HCT116 (cell line): ENCODE data around the gene IAH1. TPM values are rescaled to one million over a fixed set of nuclear protein-coding genes. Genes with fewer than 3 reads are reported as not detected.
A peak's percentile ranks its signal among the peaks of the same experiment; 100 is the strongest.

ENCODE experiments used
- ATAC-seq: fragments of 200-7000 bp; cut with Tn5 transposase; 2 replicates; pipeline ENCODE4 v1.9.1; 2020; ENCODE audit warnings: mild to moderate bottlenecking, moderate library complexity
- BruUV-seq: library from RNA; stranded (reverse); fragments of 400-500 nt; replicated peaks from 2 replicates; lab custom pipeline; 2021; lab: Mats Ljungman, UMichigan
- CTCF ChIA-PET: fragments of 300-600 bp; sonication (Branson Sonifier 250); formaldehyde crosslinking; loops from one replicate; lab custom pipeline; 2021; ENCODE audit warnings: antibody characterized with exemption; lab: Charles Lee
- POLR2A ChIA-PET: fragments of 300-600, 350-600 bp; sonication (Branson Sonifier 250); formaldehyde crosslinking; loops from one replicate; lab custom pipeline; 2021; ENCODE audit warnings: antibody characterized with exemption; lab: Charles Lee
- RAD21 ChIA-PET, 2 experiments: fragments of 300-600 bp; sonication (Branson Sonifier 250); formaldehyde crosslinking; loops; one replicate each; lab custom pipeline; 2023; ENCODE audit warnings: low total read pairs in 2 of 2; ENCODE audit not compliant: uncharacterized antibody in 2 of 2, unreplicated experiment in 2 of 2, low non-redundant PET in 1 of 2; lab: Charles Lee
- DNase-seq: peaks from one replicate; pipeline ENCODE4 v3.0.0-alpha.2; 2010; ENCODE audit warnings: low read depth, low spot score
- H2AFZ ChIP-seq: fragments of 200-600 bp; shearing (Covaris generic), sonication (generic); 2 replicates; pipeline ENCODE4 v1.6.1; 2017; ENCODE audit warnings: low read depth, mixed run types, mixed read lengths, antibody characterized with exemption, low read length; ENCODE audit not compliant: poor library complexity, severe bottlenecking
- H3K27ac ChIP-seq: 2 replicates; pipeline ENCODE4 v1.5.1; 2012; ENCODE audit warnings: low read depth, low read length
- H3K27me3 ChIP-seq: fragments of 200-600 bp; sonication (generic); 2 replicates; pipeline ENCODE4 v1.6.1; 2016; ENCODE audit warnings: mixed run types, low read length, mixed read lengths; ENCODE audit not compliant: insufficient read depth
- H3K36me3 ChIP-seq, 2 experiments: fragments of 200-500 bp in 1 of 2; fragments of 200-600 bp in 1 of 2; sonication (Bioruptor generic) in 1 of 2; sonication (generic) in 1 of 2; 2 replicates each; pipeline versions ENCODE4 v1.5.1 to v1.6.1; 2014 to 2016; ENCODE audit warnings: low read length in 2 of 2, inconsistent platforms in 1 of 2, mixed read lengths in 1 of 2, mixed run types in 1 of 2; ENCODE audit not compliant: insufficient read depth in 2 of 2, control insufficient read depth in 1 of 2
- H3K4me1 ChIP-seq, 2 experiments: fragments of 200-600 bp in 1 of 2; sonication (generic) in 1 of 2; 2 replicates each; pipeline versions ENCODE4 v1.5.1 to v1.6.1; 2012 to 2017; ENCODE audit warnings: low read length in 2 of 2, inconsistent platforms in 1 of 2, mild to moderate bottlenecking in 1 of 2, mixed read lengths in 1 of 2, mixed run types in 1 of 2, moderate library complexity in 1 of 2; ENCODE audit not compliant: insufficient read depth in 2 of 2, control insufficient read depth in 1 of 2
- H3K4me2 ChIP-seq: fragments of 200-600 bp; sonication (generic); 2 replicates; pipeline ENCODE4 v1.6.1; 2017; ENCODE audit warnings: mixed run types, low read length, mixed read lengths
- H3K4me3 ChIP-seq, 2 experiments: fragments of 200-600 bp in 1 of 2; sonication (generic) in 1 of 2; replicated peaks in 1 of 2; 2 replicates each; pipeline ENCODE4 v1.5.1; 2011 to 2016; ENCODE audit warnings: low read length in 2 of 2, control low read depth in 1 of 2, low read depth in 1 of 2, mild to moderate bottlenecking in 1 of 2, mixed read lengths in 1 of 2, mixed run types in 1 of 2
- H3K79me2 ChIP-seq: fragments of 200-600 bp; sonication (generic); 2 replicates; pipeline ENCODE4 v1.6.1; 2017; ENCODE audit warnings: mild to moderate bottlenecking, mixed run types, low read length, moderate library complexity, mixed read lengths; ENCODE audit not compliant: insufficient read depth
- H3K9ac ChIP-seq: fragments of 200-600 bp; sonication (generic); 2 replicates; pipeline ENCODE4 v1.6.1; 2016; ENCODE audit warnings: low read length, mixed read lengths
- H3K9me2 ChIP-seq: fragments of 200-600 bp; sonication (generic), shearing (Covaris generic); 2 replicates; pipeline ENCODE4 v1.6.1; 2017; ENCODE audit warnings: mixed run types, mild to moderate bottlenecking, moderate library complexity; ENCODE audit not compliant: insufficient read depth
- H3K9me3 ChIP-seq, 2 experiments: fragments of 200-500 bp in 1 of 2; fragments of 200-600 bp in 1 of 2; sonication (Bioruptor generic) in 1 of 2; sonication (generic) in 1 of 2; 2 replicates each; pipeline ENCODE4 v1.6.1; 2014 to 2017; ENCODE audit warnings: low read length in 2 of 2, mixed read lengths in 2 of 2, inconsistent platforms in 1 of 2, low read depth in 1 of 2, mild to moderate bottlenecking in 1 of 2, mixed run types in 1 of 2, moderate library complexity in 1 of 2; ENCODE audit not compliant: control insufficient read depth in 1 of 2, insufficient read depth in 1 of 2
- H4K20me1 ChIP-seq: fragments of 200-600 bp; sonication (generic), shearing (Covaris generic); 2 replicates; pipeline ENCODE4 v1.6.1; 2017; ENCODE audit warnings: mixed run types, mild to moderate bottlenecking, moderate library complexity; ENCODE audit not compliant: insufficient read depth
- CBX3 ChIP-seq: IDR thresholded peaks from 2 replicates; pipeline ENCODE4 v1.6.1; 2012; ENCODE audit warnings: low read depth
- EGR1 ChIP-seq: IDR thresholded peaks from 2 replicates; pipeline ENCODE4 v1.6.1; 2012; ENCODE audit warnings: low read depth
- ELF1 ChIP-seq: IDR thresholded peaks from 2 replicates; pipeline ENCODE4 v1.6.1; 2012; ENCODE audit warnings: low read depth, borderline replicate concordance
- EZH2 ChIP-seq: fragments of 200-600 bp; sonication (generic); IDR thresholded peaks from 2 replicates; pipeline ENCODE4 v1.6.1; 2017; ENCODE audit warnings: antibody characterized with exemption, mixed run types
- FOSL1 ChIP-seq: IDR thresholded peaks from 2 replicates; pipeline ENCODE4 v1.6.1; 2012; ENCODE audit warnings: low read depth
- JUND ChIP-seq: IDR thresholded peaks from 2 replicates; pipeline ENCODE4 v1.6.1; 2012
- MAX ChIP-seq: IDR thresholded peaks from 2 replicates; pipeline ENCODE4 v1.6.1; 2012
- POLR2A ChIP-seq: IDR thresholded peaks from 2 replicates; pipeline ENCODE4 v1.7.0; 2011; ENCODE audit warnings: borderline replicate concordance; ENCODE audit not compliant: insufficient read depth, insufficient read length; ENCODE audit errors: extremely low read depth
- POLR2AphosphoS5 ChIP-seq: IDR thresholded peaks from 2 replicates; pipeline ENCODE4 v1.6.1; 2011; ENCODE audit warnings: mild to moderate bottlenecking, low read depth, low read length, moderate library complexity
- RAD21 ChIP-seq: IDR thresholded peaks from 2 replicates; pipeline ENCODE4 v1.6.1; 2012; ENCODE audit warnings: low read depth, mild to moderate bottlenecking
- SIN3A ChIP-seq: IDR thresholded peaks from 2 replicates; pipeline ENCODE4 v1.6.1; 2012; ENCODE audit warnings: low read depth
- SP1 ChIP-seq: IDR thresholded peaks from 2 replicates; pipeline ENCODE4 v1.6.1; 2012; ENCODE audit warnings: low read depth
- YY1 ChIP-seq: IDR thresholded peaks from 2 replicates; pipeline ENCODE4 v1.6.1; 2011; ENCODE audit warnings: low read length, low read depth, moderate library complexity, mild to moderate bottlenecking; ENCODE audit not compliant: insufficient replicate concordance; ENCODE audit errors: extremely low read depth
- ZBTB33 ChIP-seq: IDR thresholded peaks from 2 replicates; pipeline ENCODE4 v1.6.1; 2011; ENCODE audit warnings: mild to moderate bottlenecking, low read length, moderate library complexity; ENCODE audit not compliant: insufficient replicate concordance; ENCODE audit errors: extremely low read depth
- ZFX ChIP-seq: fragments of 450-650 bp; IDR thresholded peaks from 2 replicates; pipeline ENCODE4 v1.6.1; 2017
- ZNF274 ChIP-seq: fragments of 200-500 bp; sonication (Bioruptor generic); IDR thresholded peaks from 2 replicates; pipeline ENCODE4 v1.6.1; 2014; ENCODE audit warnings: mild to moderate bottlenecking, low read depth, low read length, inconsistent platforms
- intact Hi-C: fragments of 100-400 bp; cut with micrococcal nuclease; formaldehyde crosslinking; loops from 2 replicates; pipeline ENCODE4 v1.10.0; 2022
- total RNA-seq: library from RNA; stranded (reverse); gene quantifications from one replicate; pipeline ENCODE4 v1.2.1, GENCODE V29; 2021; ENCODE audit not compliant: unreplicated experiment
- TF ChIP-seq, protein P1 (sequence below), 3 experiments: fragments of 200-600 bp in 1 of 3; sonication (generic) in 1 of 3; IDR thresholded peaks in 2 of 3; conservative IDR thresholded peaks in 1 of 3; 2 replicates each; pipeline ENCODE4 v1.5.1; 2012 to 2017; ENCODE audit warnings: low read depth in 2 of 3, low read length in 2 of 3, antibody characterized with exemption in 1 of 3, borderline replicate concordance in 1 of 3, control low read depth in 1 of 3, mild to moderate bottlenecking in 1 of 3, mixed read lengths in 1 of 3, mixed run types in 1 of 3, moderate library complexity in 1 of 3; ENCODE audit not compliant: insufficient read depth in 1 of 3
- TF ChIP-seq, protein P2 (sequence below): IDR thresholded peaks from 2 replicates; pipeline ENCODE4 v1.6.1; 2012

The IAH1 gene
- total RNA-seq, 1 experiment from 2014 or later: 35.1 TPM

DNA sequence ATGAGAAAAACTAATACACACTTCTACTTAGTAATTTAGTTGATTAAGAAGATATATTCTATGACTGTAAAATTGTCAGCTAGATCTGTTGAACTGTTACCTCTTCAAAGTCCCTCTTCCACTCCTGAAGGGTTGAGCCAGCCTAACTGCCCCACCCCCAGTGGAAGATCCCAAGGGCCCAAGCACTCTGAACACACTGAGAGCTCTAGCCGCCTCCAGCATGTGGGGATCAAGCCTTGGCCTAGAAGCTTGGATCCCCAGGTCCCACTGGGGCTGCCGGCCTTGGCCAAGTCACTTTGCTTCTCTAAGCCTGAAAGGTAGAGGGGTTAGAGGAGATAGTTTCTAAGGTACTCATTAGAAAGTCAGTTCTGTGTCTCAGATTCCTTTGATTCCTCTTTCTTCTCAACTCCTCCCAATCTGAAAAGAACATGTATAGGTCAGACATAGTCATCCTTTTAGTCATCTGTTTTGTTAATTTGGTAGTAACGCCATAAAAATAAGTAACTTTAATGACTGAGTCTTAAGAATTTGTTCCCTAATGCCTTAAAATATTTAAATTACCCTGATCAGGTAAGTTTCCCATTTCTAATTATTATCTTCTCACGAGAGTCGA, 45.3 kb upstream of the IAH1 start:
- Histone ChIP-seq H3K27me3 (no peaks in the 10 kb centered on the region), H3K4me3 (no peak overlapping the region), H3K9ac (no peak overlapping the region), H4K20me1 (no peaks in the 10 kb centered on the region), H3K79me2 (peaks cover 15% of the 10 kb centered on the region), H2AFZ (no peak overlapping the region), H3K9me3 (no peaks in the 10 kb centered on the region), H3K36me3 (peaks cover 20 to 22% of the 10 kb centered on the region in 2 experiments; a peak in 3 of 4 replicates), H3K4me2 (0 out of 2 replicates have a peak overlapping the region, but pooled peaks have one; percentile 22), H3K27ac (no peak overlapping the region), H3K9me2 (no peaks in the 10 kb centered on the region), H3K4me1 (peaks cover 11 to 37% of the 10 kb centered on the region in 2 experiments)
- TF ChIP-seq POLR2A (no peak), EZH2 (no peak), POLR2AphosphoS5 (no peak), JUND (no peak), EGR1 (no peak), FOSL1 (no peak), ZBTB33 (no peak), ZNF274 (no peak), RAD21 (no peak), ELF1 (no peak), CBX3 (no peak), MAX (no peak), ZFX (no peak), YY1 (no peak), SIN3A (no peak), SP1 (no peak)
- TF ChIP-seq, protein P1, sequence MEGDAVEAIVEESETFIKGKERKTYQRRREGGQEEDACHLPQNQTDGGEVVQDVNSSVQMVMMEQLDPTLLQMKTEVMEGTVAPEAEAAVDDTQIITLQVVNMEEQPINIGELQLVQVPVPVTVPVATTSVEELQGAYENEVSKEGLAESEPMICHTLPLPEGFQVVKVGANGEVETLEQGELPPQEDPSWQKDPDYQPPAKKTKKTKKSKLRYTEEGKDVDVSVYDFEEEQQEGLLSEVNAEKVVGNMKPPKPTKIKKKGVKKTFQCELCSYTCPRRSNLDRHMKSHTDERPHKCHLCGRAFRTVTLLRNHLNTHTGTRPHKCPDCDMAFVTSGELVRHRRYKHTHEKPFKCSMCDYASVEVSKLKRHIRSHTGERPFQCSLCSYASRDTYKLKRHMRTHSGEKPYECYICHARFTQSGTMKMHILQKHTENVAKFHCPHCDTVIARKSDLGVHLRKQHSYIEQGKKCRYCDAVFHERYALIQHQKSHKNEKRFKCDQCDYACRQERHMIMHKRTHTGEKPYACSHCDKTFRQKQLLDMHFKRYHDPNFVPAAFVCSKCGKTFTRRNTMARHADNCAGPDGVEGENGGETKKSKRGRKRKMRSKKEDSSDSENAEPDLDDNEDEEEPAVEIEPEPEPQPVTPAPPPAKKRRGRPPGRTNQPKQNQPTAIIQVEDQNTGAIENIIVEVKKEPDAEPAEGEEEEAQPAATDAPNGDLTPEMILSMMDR (IDR thresholded peaks at IDR 0.05 in 2 of 3, conservative IDR thresholded peaks at IDR 0.05 in 1 of 3; ENCODE audit: borderline replicate concordance in 1 of 3, insufficient read depth in 1 of 3, low read depth in 2 of 3, low read length in 2 of 3): no peak
- TF ChIP-seq, protein P2, sequence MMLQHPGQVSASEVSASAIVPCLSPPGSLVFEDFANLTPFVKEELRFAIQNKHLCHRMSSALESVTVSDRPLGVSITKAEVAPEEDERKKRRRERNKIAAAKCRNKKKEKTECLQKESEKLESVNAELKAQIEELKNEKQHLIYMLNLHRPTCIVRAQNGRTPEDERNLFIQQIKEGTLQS: no peak
- intact Hi-C loops: no loop called here
- ChIA-PET POLR2A (no interaction called here), CTCF (no interaction called here), RAD21 (no interaction called here)
- ATAC-seq (peak; percentile 26; the same call in 1 of the 2 replicates), DNase-seq (no peak)
- BruUV-seq: no TSS peak
